ENCODE measurements around the gene CACNA1E. TPM values are rescaled to one million over a fixed set of nuclear protein-coding genes. Genes with fewer than 3 reads are reported as not detected.

Gene CACNA1E
- total RNA-seq, 1 experiment from 2014 or later = 0.46 TPM

- no peak overlapping the region for H4K8ac ChIP-seq (replicated peaks; ENCODE audit: insufficient read length, low read depth, low read length)
- H3K27ac Mint-ChIP-seq = no peak overlapping the region; a peak in 1 of 7 replicates
- no peak overlapping the region for H3K4ac ChIP-seq (ENCODE audit: low read depth, low read length)
- no peak overlapping the region for H3K14ac ChIP-seq (ENCODE audit: insufficient read depth, low read length)
- no peaks in the 10 kb centered on the region for H3K23me2 ChIP-seq (ENCODE audit: insufficient read length, low read depth, low read length, poor library complexity, severe bottlenecking)
- no peak overlapping the region for H2AK5ac ChIP-seq (ENCODE audit: insufficient read length, low read length)
- H3K79me2 ChIP-seq (ENCODE audit: insufficient read depth, low read length) = no peaks in the 10 kb centered on the region
- no peaks in the 10 kb centered on the region for H3K79me1 ChIP-seq (ENCODE audit: insufficient read depth, low read depth, low read length, poor library complexity, severe bottlenecking)
- no peaks in the 10 kb centered on the region for H4K20me1 ChIP-seq (ENCODE audit: control insufficient read depth, insufficient read depth, insufficient read length)
- H3K27ac ChIP-seq (ENCODE audit: insufficient read length, low read depth, low read length) = no peak overlapping the region
- WGBS (ENCODE audit: extremely low coverage, insufficient read length, low lambda C conversion rate) = no CpG with 5 or more reads among the region's 6 CpGs
- H2BK120ac ChIP-seq (ENCODE audit: low read depth, low read length, poor library complexity, severe bottlenecking) = no peak overlapping the region
- no peak overlapping the region for H3K9ac ChIP-seq (ENCODE audit: extremely low read depth, insufficient read length, low read length)
- no peaks in the 10 kb centered on the region; the same call in 1 of the 2 replicates for H3K4me1 ChIP-seq (ENCODE audit: insufficient read depth, low read length)
- no peak overlapping the region for H2BK5ac ChIP-seq (ENCODE audit: insufficient read length, low read length)
- H3K27me3 Mint-ChIP-seq (ENCODE audit: low read depth) = peaks cover 3% of the 10 kb centered on the region; the same call in 1 of the 2 replicates
- H2BK12ac ChIP-seq (ENCODE audit: insufficient read length, low read depth, low read length) = no peak overlapping the region
- H3K18ac ChIP-seq (ENCODE audit: insufficient read length, low read depth, low read length) = no peak overlapping the region
- H3K23ac ChIP-seq (ENCODE audit: insufficient read length, low read depth, low read length) = no peak overlapping the region
- H3K36me3 Mint-ChIP-seq (ENCODE audit: insufficient read depth in 1 of 3, low read depth in 3 of 3) = no peaks in the 10 kb centered on the region; a peak in 2 of 7 replicates
- no peak overlapping the region for H3T11ph ChIP-seq (ENCODE audit: low read length)
- H4K91ac ChIP-seq (ENCODE audit: insufficient read length, low read depth, low read length) = no peak overlapping the region
- no peak overlapping the region for H2AFZ ChIP-seq (ENCODE audit: low read length)
- peaks cover 7% of the 10 kb centered on the region in 2 experiments for H3K4me1 Mint-ChIP-seq
- H3K9me3 ChIP-seq (ENCODE audit: control insufficient read depth, low read depth, low read length) = no peaks in the 10 kb centered on the region
- no peak overlapping the region for H3K56ac ChIP-seq (ENCODE audit: insufficient read length, low read depth, low read length)
- peaks cover 2 to 5% of the 10 kb centered on the region in 2 experiments; a peak in 2 of 5 replicates for H3K9me3 Mint-ChIP-seq
- no peak overlapping the region for H2BK20ac ChIP-seq (ENCODE audit: low read depth, low read length, poor library complexity, severe bottlenecking)
- H3K4me3 Mint-ChIP-seq = no peak overlapping the region; a peak in 1 of 5 replicates
- no peak overlapping the region for H4K5ac ChIP-seq (ENCODE audit: insufficient read length, low read depth, low read length)
- H3K27me3 ChIP-seq (ENCODE audit: insufficient read depth, low read length) = no peaks in the 10 kb centered on the region
- TF ChIP-seq, protein P1, sequence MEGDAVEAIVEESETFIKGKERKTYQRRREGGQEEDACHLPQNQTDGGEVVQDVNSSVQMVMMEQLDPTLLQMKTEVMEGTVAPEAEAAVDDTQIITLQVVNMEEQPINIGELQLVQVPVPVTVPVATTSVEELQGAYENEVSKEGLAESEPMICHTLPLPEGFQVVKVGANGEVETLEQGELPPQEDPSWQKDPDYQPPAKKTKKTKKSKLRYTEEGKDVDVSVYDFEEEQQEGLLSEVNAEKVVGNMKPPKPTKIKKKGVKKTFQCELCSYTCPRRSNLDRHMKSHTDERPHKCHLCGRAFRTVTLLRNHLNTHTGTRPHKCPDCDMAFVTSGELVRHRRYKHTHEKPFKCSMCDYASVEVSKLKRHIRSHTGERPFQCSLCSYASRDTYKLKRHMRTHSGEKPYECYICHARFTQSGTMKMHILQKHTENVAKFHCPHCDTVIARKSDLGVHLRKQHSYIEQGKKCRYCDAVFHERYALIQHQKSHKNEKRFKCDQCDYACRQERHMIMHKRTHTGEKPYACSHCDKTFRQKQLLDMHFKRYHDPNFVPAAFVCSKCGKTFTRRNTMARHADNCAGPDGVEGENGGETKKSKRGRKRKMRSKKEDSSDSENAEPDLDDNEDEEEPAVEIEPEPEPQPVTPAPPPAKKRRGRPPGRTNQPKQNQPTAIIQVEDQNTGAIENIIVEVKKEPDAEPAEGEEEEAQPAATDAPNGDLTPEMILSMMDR (conservative IDR thresholded peaks at IDR 0.05) = no peak
- no peak for DNase-seq
- no peak overlapping the region for H3K4me2 ChIP-seq (ENCODE audit: insufficient read depth, insufficient read length, low read length)
- no peak overlapping the region for H2BK15ac ChIP-seq (ENCODE audit: low read depth, low read length)
Measured at GRCh38 chr1:181669246-181669645, 185.9 kb downstream of the CACNA1E start.
